ENCODE results near the gene FGF18. TPM values are rescaled to one million over a fixed set of nuclear protein-coding genes. Genes with fewer than 3 reads are reported as not detected.

The FGF18 gene
- total and polyA plus RNA-seq, 9 of the 15 experiments (the other 6 are each of a cell fraction or from before 2014, with no cell fraction given): 0.05 to 0.18 (median 0.11) TPM; not detected in 6

DNA sequence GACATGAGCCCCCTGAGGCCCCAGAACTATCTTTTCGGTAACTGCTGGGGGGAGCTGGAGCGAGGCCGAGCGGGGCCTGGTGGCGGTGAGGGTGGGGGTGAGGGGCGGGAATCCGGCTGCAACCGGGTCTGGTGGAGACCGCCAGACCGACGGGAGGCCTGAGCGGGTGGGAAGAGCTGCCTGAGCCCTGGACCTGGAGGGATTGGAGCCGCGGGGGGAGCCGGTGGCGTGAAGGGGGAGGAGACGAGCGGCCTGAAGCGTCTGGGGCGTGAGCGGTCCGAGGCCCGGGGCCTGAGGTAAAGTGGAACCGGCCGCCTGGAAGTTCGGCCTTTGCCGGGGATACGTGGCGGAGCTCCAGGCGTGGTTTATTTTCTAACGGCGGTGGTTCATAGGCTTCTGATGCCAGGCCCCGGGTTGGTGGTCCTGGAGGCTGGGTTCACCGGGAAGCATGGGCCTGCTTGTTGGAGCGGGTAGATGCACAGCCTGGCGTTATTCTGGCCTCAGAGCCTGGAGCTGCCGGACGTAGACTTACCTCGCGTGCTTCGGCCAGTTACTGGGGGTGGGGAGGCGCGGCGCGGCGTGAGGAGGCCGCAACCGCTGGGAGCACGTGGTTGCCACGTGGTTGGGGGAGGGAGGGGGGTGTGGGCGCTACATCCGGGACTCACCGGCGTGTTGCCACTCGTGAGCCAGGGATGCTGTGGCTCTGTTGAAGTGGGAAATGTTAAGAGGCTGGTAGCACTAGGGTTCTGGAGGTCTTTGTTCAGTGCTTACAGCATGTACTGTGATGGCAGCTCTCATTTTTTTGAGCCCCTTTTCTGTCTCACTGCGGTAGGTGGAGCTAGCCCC, 31.3 kb upstream of the FGF18 start (continued):
- no peak for TF ChIP-seq SMAD4 (CRISPR knock-in tag; conservative IDR thresholded peaks at IDR 0.05)
- no peak for TF ChIP-seq ZNF764 (CRISPR knock-in tag; IDR thresholded peaks at IDR 0.05; ENCODE audit: low read depth)
- TF ChIP-seq SP1 (CRISPR knock-in tag; IDR thresholded peaks at IDR 0.05): peak; percentile 65; the same call in 1 of the 2 replicates
- TF ChIP-seq ZNF707 (CRISPR knock-in tag; conservative IDR thresholded peaks at IDR 0.05): no peak
- TF ChIP-seq NCOA2 (IDR thresholded peaks at IDR 0.05; ENCODE audit: partially characterized antibody in 2 of 2): no peak
- TF ChIP-seq OTX1 (CRISPR knock-in tag; IDR thresholded peaks at IDR 0.05): no peak
- 0 out of 2 replicates have a peak, but pooled peaks have one; percentile 18 for TF ChIP-seq NBN (IDR thresholded peaks at IDR 0.05; ENCODE audit: low read depth)
- no peak for TF ChIP-seq ZNF518B (CRISPR knock-in tag; IDR thresholded peaks at IDR 0.05)
- TF ChIP-seq ZNF79 (CRISPR knock-in tag; IDR thresholded peaks at IDR 0.05; ENCODE audit: low read depth): no peak
- TF ChIP-seq CHCHD3 (CRISPR knock-in tag; IDR thresholded peaks at IDR 0.05): no peak
- no peak for TF ChIP-seq HINFP (tag; conservative IDR thresholded peaks at IDR 0.05; ENCODE audit: low read depth)
- TF ChIP-seq, protein P1, sequence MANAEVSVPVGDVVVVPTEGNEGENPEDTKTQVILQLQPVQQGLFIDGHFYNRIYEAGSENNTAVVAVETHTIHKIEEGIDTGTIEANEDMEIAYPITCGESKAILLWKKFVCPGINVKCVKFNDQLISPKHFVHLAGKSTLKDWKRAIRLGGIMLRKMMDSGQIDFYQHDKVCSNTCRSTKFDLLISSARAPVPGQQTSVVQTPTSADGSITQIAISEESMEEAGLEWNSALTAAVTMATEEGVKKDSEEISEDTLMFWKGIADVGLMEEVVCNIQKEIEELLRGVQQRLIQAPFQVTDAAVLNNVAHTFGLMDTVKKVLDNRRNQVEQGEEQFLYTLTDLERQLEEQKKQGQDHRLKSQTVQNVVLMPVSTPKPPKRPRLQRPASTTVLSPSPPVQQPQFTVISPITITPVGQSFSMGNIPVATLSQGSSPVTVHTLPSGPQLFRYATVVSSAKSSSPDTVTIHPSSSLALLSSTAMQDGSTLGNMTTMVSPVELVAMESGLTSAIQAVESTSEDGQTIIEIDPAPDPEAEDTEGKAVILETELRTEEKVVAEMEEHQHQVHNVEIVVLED (CRISPR knock-in tag; IDR thresholded peaks at IDR 0.05): 0 out of 2 replicates have a peak, but pooled peaks have one; percentile 23
- TF ChIP-seq TCFL5 (CRISPR knock-in tag; conservative IDR thresholded peaks at IDR 0.05): no peak
- peak; percentile 61; the same call in 1 of the 2 replicates for TF ChIP-seq POLR2AphosphoS5 (IDR thresholded peaks at IDR 0.05; ENCODE audit: control insufficient read depth, insufficient read depth, low read depth, low read length)
- TF ChIP-seq ID3 (CRISPR knock-in tag; IDR thresholded peaks at IDR 0.05): no peak
- 0 out of 2 replicates have a peak, but pooled peaks have one; percentile 31 for TF ChIP-seq ID3 (tag; IDR thresholded peaks at IDR 0.05)
- no peak for TF ChIP-seq BRF2 (IDR thresholded peaks at IDR 0.05; ENCODE audit: borderline replicate concordance, insufficient read depth, insufficient read length)
- TF ChIP-seq TAL1 (IDR thresholded peaks at IDR 0.05): no peak
- TF ChIP-seq HDAC2 (IDR thresholded peaks at IDR 0.05): peak; percentile 75; the same call in 1 of the 2 replicates
